NCI-H82 treated with DMSO at 0.1 percent for 48 hours (cell line): ENCODE measurements around the gene COMMD1.
A peak's percentile ranks its signal among the peaks of the same experiment; 100 is the strongest.
"Not testable (repeated sequence)": the region's sequence is repeated elsewhere in the genome, so short reads cannot be mapped to it uniquely, and the experiment has no call there.

Source experiments
- DNase-seq: peaks from one replicate; lab custom pipeline; 2025; ENCODE audit not compliant: unreplicated experiment; lab: John Stamatoyannopoulos, UW

Gene COMMD1

DNA sequence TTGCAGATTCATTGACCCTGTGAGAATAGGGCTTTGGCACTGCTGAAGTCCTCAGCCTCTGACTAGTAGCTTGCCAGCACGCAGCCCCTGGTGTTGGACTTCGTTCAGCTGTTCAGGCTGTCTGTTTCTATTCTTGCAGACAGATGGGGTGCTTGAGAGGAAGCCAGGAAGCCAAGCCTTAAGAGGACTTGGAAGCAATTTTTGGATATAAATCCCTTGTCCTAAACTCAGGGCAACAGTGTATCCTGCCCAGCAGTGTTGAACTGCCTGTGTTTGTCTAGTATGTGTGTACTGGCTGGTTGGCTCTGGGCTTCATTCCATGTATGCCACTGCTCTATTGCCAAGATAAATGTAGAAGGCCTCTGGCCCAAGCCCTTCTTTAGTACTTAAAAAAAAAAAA, 108.6 kb downstream of the COMMD1 start:
- DNase-seq = peak; percentile 57

DNA sequence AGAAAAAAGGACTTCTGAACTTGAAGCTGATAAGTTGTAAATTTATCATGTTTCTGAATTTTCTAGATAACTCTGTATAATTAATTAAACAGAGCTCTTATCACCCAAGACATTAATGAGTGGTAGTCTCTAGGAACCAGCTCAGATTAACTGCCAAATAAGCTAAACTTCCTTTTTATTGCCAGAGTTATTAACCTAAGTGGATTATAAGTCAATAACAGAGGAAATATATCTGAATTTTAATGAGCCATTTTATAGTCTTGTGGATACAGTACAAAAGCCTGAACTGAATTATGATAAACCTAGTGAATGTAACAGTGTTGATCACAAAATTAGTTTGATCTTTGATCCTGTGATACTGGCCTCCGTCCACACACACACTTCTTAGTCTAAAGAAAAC, 111.5 kb downstream of the COMMD1 start:
- no peak for DNase-seq

DNA sequence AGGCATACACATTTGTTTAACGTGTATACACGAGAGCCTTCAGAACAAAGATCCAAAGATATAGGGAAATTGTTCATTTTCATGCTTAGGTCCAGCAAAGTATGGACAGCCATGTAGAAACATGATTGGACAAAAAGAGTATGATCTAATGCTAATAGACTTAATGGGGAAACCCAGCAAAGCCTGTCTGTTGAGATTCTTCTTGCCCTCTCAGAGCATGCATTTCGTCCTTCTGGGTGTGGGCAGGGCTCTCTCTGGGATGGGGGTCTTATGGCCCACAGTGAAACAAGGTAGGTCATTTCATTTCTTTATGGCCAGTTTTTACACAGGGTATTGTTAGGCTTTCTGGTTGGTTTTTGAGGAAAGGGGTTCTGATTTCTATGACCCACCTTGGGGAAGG, 124.4 kb downstream of the COMMD1 start:
- no peak for DNase-seq

DNA sequence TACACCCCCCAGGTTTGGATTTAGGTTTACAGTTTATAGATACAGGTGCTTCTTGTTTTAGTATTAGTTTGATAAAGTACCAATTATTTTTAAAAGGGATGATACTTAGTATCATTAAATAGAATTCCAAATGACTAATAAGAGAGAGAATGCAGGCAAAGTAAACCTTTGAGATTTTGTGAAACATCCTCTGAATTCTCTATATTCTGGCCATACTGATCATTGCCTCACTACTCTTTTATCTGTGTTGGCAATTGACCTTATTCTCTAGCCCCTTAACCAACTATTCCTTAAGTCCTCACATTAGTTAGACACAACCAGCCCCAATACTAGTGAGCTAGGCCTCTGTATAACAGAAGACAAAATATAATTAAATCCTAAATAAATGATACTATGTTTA, 125.4 kb downstream of the COMMD1 start:
- DNase-seq = no peak

DNA sequence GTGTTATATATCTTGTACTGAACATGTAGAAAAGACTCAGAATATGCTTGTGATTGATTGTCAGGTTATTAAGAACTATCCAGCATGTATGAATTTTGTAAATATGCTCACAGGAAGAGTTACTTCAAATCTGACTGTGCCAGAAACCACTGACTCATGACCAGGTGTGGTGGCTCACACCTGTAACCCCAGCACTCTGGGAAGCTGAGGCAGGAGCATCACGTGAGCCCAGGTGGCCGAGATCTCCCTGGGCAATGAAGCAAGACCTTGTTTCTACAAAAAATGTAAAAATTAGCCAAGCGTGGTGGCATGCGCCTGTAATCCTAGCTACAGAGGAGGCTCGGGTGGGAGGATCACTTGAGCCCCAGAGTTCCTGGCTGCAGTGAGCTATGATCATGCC, 126.6 kb downstream of the COMMD1 start:
- DNase-seq = no peak

DNA sequence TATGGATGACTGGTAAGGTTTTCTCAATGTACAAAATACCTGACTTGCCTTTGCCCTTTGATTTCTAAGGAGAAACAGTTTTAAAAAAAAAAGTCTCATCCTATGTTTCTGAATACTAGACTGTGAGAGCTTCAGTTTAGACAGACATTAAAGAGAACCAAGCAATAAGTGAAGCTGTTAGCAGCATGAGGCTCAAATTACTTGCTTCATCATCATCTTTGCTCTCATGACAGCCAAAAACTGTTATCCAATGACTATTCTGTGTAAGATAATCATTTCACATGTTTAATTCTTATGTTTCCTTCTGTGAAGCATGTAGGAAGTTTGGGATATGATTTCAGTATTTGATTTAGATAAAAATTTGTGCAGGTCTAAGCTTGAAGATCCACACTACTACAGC, 129.2 kb downstream of the COMMD1 start:
- DNase-seq = no peak

DNA sequence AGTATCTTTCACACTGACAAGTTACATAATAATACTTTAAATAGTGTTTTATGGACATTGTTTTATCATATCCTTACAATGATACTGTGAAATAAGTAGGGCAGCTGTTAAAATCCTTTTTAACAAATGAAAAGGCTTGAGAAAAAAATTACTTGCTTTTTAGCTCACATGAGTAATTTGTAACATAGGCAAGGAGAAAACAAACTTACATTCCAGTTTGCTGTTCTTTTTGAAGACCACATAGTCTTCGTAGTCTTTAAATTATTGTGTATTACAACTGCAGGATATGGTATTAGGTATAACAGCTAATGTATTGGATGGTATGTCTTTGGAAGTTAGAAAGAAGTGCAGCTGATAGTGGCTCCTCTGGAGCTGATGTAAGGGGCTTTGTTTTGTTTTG, 130.8 kb downstream of the COMMD1 start:
- no peak for DNase-seq

DNA sequence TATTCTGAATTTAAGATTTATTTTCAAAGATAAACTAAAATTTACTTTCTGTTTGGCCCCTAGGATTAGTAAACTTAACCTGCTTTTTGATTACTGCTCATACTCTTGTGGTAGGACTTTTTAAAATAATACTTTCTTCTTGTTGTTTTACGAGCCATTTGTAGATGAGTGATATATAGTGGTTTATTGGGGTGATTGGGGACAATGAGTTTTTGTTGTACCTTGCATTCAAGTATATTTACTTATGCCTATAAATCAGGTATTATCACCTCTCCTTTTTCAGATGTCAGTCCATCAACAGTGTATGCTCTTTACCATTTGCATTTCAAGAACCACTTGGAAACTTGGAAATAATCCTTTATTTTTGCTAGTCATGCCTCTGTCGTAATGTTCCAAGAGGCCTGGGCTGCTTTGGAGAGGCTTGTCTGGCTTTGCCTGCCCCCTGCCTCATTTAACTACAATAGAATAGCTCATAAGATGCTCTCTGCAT, 131.3 kb downstream of the COMMD1 start:
- no peak for DNase-seq

DNA sequence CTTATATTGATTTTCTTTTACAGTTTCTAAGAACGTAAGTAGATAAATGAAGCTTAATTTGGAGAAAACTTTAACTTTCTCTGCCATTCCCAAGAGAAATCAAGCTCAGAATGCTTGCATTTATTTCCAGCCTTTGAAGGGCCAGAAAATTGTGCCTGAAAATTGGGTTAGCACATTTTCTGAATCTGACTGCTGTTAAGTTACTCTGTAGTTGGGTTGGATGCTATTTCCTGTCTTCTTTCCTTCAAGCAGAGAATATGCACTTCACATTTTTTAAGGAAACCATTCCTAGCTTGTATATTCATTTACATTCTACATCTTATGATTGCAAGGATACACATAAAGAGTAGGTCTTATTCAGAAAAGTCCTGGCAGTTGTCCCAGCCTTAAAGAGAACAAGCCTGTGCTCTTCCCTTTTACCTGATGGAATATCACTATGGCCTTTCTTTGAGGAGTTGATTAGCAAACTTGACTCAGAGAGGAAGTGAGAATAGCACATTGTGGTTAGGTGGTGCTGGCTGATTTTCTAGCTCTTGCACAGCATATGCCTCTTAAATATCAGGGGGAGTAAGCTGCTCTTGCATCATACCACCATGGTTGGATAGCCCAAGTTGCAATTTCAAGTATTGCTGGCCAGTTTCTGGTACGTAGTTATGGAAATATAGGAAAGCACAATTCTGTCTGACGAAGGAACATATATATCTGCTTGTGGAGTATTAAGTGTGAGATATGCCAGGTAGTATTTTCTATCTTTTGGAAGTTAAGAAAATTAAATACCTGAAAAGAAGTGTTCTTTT, 133.7 kb downstream of the COMMD1 start:
- no peak for DNase-seq

DNA sequence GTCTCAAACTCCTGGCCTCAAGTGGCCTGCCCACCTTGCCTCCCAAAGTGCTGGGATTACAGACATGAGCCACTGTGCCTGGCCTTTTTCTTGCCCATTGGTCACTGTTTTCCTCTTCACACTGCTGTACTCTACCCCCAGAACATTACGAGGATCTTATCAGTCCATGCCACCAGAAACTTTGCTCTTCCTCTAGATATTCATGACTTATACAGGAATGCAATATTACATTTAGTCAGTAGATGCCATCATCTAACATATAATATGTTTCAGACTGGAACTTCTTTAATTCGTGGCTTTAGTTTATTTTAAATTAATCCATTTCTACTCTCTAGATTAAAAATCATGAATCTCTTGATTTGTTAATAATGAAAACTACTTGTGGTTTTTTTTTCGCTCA, 135.5 kb downstream of the COMMD1 start:
- DNase-seq = no peak

DNA sequence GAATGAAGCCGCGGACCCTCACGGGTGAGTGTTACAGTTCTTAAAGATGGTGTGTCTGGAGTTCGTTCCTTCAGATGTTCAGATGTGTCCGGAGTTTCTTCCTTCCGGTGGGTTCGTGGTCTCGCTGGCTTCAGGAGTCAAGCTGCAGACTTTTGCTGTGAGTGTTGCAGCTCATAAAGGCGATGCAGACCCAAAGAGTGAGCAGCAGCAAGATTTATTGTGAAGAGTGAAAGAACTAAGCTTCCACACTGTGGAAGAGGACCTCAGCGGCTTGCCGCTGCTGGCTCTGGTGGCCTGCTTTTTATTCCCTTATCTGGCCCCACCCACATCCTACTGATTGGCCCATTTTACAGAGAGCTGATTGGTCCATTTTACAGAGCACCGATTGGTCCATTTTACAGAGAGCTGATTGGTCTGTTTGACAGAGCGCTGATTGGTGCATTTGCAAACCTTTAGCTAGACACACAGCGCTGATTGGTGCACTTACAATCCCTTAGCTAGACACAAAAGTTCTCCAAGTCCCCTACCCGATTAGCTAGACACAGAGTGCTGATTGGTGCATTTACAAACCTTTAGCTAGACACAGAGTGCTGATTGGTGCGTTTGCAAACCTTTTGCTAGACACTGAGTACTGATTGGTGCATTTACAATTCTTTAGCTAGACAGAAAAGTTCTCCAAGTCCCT, 136.4 kb downstream of the COMMD1 start:
- DNase-seq = not testable (repeated sequence)

DNA sequence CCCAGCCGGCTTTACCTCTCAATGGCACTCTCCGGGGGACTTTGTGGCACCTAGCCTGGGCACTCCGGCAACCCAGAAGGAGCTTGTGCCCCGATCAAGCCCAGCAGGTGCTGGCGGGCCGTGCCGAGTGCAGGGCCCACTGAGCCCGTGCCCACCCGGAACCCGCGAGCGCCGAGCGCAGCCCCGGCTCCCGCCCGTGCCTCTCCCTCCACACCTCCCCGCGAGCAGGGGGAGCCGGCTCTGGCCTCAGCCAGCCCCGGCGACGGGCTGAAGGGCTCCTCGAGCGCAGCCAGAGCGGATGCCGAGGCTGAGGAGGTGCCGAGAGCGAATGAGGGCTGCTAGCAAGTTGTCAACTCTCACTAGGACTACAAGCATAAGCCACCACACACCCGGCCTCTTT, 136.9 kb downstream of the COMMD1 start:
- DNase-seq = no peak

DNA sequence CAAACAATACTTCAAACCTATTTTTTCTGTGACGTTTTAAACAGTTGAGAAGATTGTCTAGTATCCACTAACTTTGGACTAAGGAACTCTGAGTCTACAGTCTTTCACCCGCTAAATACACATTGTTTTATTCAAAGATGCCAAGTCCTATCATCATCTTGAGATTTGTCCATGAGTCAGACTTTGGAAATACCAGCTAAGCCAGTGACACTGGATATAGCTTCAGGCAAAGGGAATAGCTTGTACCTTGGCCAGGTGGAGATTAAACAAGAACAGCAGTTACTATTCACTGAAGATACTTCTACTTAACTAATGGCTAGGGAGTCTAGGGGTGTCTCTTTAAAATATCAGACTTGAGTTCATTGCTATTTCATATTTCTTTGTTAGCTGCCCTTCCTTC, 137.5 kb downstream of the COMMD1 start:
- DNase-seq = no peak

DNA sequence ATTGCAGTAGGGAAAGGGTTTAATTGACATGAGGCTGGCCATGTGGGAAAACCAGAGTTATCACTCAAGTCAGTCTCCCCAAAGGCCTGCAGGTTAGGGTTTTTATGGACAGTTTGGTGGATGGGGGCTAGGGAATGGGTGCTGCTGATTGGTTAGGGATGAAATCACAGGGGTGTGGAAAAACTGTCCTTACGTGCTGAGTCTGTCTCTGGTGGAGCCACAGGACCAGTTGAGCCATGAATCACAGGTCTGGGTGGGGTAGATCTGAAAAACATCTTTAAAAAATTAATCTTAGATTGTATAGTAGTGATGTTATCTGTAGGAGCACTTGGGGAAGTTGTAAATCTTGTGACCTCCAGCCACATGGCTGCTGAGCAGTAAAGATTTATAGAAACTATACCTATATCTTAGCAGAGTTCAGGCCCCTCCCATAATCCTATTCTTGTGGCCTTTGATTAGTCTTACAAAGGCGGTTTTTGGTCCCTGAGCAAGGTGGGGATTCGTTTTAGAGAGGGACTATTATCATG, 139.6 kb downstream of the COMMD1 start:
- DNase-seq = no peak

DNA sequence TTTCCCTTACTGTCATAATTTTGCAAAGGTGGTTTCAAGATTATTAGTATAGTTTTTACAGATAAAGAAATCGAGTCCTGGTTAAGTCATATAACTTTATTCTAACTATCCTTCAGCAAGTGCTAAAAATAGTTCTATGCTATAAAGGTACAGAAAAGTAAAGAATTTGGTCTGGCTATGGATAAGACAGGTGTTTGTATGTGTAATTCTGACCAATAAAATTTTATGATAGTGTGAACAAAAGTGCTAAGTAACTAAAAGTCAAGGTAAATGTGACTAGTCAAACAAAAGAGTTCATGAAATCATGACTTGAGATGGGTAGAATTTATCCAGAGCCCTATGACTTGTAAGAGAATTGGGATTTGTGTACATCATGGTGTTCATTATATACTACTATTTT, 140.7 kb downstream of the COMMD1 start:
- DNase-seq = no peak

DNA sequence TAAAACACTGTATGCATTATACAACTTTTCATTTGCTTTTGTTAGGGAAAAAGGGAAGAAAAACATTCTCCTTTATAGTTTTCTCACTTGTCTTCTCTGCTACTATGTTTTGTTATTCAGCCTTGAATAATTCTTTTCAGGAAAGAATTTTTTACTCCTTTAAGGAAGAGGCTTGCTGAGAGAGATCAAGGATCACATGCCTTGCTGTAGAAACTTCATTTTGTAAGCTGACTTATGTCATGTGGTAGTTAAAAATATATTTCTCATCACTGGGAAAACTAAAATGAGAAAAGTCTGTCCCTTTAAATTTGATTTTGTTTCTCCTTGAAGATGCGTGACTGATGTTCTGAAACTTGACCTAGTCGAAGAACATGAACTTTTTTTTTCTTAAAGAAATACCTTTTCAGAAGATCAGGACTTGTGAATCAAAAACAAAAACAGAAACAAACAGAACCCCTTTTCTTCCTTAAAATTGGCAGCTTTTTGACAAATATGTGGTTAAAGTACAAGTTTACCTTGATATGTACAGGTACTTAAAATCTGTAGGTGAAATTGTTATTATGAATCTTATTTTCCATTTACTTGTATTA, 145.1 kb downstream of the COMMD1 start:
- DNase-seq = no peak

DNA sequence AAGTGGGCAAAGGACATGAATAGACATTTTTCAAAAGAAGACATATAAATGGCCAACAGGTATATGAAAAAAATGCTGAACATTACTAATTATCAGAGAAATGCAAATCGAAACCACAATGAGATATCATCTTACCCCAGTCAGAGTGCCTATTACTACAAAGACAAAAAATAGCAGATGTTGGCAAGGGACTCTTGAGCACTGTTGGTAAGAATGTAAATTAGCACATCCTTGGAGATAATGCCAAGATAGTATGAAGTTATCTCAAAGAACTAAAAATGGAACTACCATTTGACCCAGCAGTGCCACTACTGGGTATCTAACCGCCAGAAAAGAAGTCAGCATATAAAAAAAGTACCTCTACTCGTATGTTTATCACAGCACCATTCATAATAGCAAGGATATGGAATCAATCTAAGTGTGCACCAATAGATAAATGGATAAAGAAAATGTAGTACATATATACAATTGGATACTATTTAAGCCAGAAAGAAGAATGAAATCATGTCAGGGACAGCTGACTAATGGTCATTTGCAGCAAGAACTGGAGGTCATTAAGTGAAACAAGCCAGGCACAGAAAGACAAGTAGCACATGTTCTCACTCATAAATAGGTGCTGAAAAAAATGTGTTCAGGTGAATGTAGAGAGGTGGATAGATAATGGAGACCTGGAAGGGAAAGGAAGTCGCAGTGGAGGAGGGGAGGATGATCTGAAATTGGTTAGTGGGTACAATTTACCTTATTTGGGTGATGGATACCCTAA, 148.7 kb downstream of the COMMD1 start:
- DNase-seq = no peak

DNA sequence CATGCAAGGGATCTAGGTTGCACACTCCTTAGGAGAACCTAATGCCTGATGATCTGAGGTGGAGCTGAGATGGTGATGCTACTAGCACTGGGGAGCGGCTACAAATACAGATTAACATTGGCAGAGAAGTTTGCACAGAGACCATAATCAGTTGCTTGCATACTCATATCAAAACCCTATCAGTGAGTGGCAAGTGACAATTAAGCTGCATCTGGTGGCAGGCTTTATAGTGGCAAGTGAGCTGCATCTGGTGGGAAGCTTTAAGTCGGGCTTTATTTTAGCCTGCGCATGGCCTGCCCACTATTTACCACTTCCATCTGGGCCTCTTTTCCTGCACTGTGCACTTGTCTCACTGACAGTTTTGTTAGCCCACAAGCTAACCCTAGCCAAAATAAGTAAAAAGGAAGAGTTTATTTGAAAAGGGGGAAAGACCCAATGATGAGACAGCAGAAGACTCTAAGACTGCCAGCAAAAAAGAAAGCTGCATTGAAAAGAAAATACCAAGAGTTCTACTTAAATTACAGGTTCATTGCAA, 149.5 kb downstream of the COMMD1 start:
- DNase-seq = no peak

DNA sequence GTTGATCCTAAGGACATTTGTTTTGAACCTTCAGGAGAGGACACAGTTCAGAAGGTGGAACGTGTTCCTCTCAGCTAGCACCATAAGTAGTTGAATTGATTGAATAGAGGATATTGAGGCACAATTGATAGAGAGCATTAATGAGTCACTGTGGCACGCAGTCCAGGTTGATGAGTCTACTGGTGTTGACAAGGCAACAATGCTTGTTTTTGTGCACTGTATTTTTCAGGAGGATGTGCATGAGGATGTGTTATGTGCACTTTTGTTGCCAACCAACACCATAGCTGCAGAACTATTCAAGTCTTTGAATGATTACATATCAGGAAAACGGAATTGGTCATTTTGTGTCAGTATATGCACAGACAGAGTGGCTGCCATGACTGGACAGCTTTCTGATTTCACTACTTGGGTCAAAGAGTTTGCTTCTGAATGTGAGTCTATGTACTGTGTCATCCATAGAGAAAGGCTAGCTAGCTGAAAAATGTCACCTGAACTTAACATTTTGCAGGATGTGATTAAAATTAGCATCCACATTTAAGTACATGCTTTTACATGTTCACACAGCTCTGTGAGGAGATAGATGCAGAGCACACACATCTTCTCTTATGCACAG, 150.4 kb downstream of the COMMD1 start:
- no peak for DNase-seq

DNA sequence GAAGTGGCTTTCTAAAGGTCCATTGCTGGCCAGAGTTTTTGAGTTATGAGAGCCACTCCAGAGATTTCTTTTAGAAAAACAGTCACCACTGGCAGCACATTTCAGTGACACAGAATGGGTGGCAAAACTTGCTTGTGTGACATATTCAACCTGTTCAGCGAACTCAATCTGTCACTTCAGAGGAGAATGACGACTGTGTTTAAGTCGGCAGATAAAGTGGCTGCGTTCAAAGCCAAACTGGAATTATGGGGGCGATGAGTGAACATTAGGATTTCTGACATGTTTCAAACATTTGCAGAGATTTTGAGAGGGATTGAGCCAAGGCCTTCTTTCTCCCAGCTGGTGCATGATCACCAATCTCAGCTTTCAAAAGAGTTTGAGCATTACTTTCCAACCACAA, 150.9 kb downstream of the COMMD1 start:
- DNase-seq = no peak

DNA sequence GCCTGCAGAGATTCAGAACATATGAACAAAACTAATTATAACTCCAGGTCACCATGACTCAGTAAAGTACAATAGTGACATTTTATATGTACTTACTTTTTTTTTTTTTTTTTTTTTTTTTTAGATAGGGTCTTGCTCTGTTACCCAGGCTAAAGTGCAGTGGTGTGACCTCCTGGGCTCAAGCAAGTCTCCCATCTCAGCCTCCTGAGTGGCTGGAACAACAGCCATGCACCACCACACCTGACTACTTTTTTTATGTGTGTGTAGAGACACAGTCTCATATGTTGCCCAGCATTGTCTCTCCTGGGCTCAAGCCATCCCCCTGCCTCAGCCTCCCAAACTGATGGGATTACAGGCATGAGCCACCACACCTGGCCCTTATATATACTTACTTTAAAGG, 159.8 kb downstream of the COMMD1 start:
- no peak for DNase-seq
